Mesothelial cell of epicardium (in vitro differentiated cells): Measurements from ENCODE around the gene SINHCAF. TPM values are rescaled to one million over a fixed set of nuclear protein-coding genes. Genes with fewer than 3 reads are reported as not detected.
A peak's percentile ranks its signal among the peaks of the same experiment; 100 is the strongest.

Source experiments
- DNase-seq, 2 experiments: peaks; one replicate each; pipeline ENCODE4 v3.0.0; 2021; ENCODE audit warnings: low spot score in 2 of 2; ENCODE audit not compliant: unreplicated experiment in 2 of 2
- H3K27ac Mint-ChIP-seq: 2 replicates; pipeline ENCODE4 v1.8.0; 2021; ENCODE audit warnings: mixed read lengths
- H3K27me3 Mint-ChIP-seq: 2 replicates; pipeline ENCODE4 v1.8.0; 2021; ENCODE audit warnings: low read depth, mixed read lengths
- H3K36me3 Mint-ChIP-seq: 2 replicates; pipeline ENCODE4 v1.8.0; 2021; ENCODE audit warnings: mixed read lengths
- H3K4me1 Mint-ChIP-seq: 2 replicates; pipeline ENCODE4 v1.8.0; 2021; ENCODE audit warnings: mixed read lengths
- H3K4me3 Mint-ChIP-seq: 2 replicates; pipeline ENCODE4 v1.8.0; 2021; ENCODE audit warnings: mild to moderate bottlenecking, moderate library complexity, mixed read lengths
- H3K9me3 Mint-ChIP-seq: 2 replicates; pipeline ENCODE4 v1.8.0; 2021; ENCODE audit warnings: mixed read lengths
- CTCF ChIP-seq: fragments of 200-600 bp; sonication (generic); IDR thresholded peaks from one replicate; pipeline ENCODE4 v1.5.0; 2021; ENCODE audit warnings: antibody characterized with exemption; ENCODE audit not compliant: unreplicated experiment
- total RNA-seq: library from RNA; stranded (reverse); gene quantifications from 3 replicates; pipeline ENCODE4 v1.2.1, GENCODE V29; 2021

SINHCAF gene
- total RNA-seq, 1 donor from 2014 or later = 241 TPM

- peaks cover 11% of the 10 kb centered on the region for H3K9me3 Mint-ChIP-seq
- H3K4me3 Mint-ChIP-seq = no peak overlapping the region
- peak overlapping the region; percentile 23 for H3K27ac Mint-ChIP-seq
- no peaks in the 10 kb centered on the region for H3K27me3 Mint-ChIP-seq
- no peak for TF ChIP-seq CTCF
- DNase-seq = no peak
- peaks cover 40% of the 10 kb centered on the region for H3K36me3 Mint-ChIP-seq
- peaks cover 20% of the 10 kb centered on the region for H3K4me1 Mint-ChIP-seq
Measured at GRCh38 chr12:31310488-31310887, 15.5 kb downstream of the SINHCAF start.

- no peak for TF ChIP-seq CTCF
- Mint-ChIP-seq H3K36me3 (peaks cover 51% of the 10 kb centered on the region), H3K9me3 (peaks cover 11% of the 10 kb centered on the region), H3K27me3 (no peaks in the 10 kb centered on the region), H3K27ac (no peak overlapping the region), H3K4me3 (no peak overlapping the region), H3K4me1 (peaks cover 17% of the 10 kb centered on the region)
- DNase-seq = no peak
Measured at GRCh38 chr12:31309279-31309678, 16.7 kb downstream of the SINHCAF start.

DNA sequence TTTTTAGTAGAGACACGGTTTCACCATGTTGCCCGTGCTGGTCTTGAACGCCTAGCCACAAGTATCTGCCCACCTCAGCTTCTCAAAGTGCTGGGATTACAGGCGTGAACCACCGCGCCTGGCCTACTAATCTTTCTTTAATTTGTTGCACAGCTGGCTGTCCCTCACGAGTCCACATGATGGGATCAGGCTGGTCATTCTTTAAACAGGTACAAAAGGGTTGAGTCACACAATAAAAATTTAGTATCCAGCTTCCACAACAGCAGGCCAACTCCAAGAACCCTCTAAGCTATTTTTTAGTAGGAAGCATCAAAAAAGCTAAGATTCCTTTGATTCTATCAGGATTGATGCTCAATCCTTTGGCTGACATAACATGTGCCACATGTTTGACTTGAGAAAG, 17.8 kb downstream of the SINHCAF start:
- Mint-ChIP-seq H3K27me3 (no peaks in the 10 kb centered on the region), H3K4me1 (peaks cover 22% of the 10 kb centered on the region), H3K9me3 (peaks cover 11% of the 10 kb centered on the region), H3K27ac (no peak overlapping the region), H3K36me3 (peaks cover 55% of the 10 kb centered on the region), H3K4me3 (no peak overlapping the region)
- TF ChIP-seq CTCF = no peak
- DNase-seq = no peak

DNA sequence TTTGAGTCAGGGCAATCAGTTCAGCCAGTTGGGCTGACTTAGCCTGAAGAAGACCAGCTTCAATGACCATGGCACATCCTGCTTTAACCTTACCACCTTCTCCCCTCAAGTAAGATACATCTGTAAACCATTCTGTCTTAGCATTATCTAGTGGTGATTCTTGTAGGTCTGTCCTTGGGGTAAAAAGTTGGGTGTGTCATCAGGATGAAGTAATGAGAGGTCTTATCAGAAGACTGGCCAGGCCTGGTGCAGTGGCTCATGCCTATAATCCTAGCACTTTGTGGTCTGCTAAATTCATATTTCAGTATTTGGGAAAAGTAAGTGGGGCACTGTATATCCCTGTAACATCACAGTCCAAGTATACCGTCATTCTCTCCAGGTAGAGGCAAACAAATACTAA, 19.1 kb downstream of the SINHCAF start:
- no peak for TF ChIP-seq CTCF
- Mint-ChIP-seq H3K27ac (no peak overlapping the region), H3K36me3 (peaks cover 47% of the 10 kb centered on the region), H3K4me1 (peaks cover 33% of the 10 kb centered on the region), H3K9me3 (peaks cover 3% of the 10 kb centered on the region), H3K27me3 (no peaks in the 10 kb centered on the region), H3K4me3 (no peak overlapping the region)
- no peak for DNase-seq

GRCh38 chr12:31303466-31303865, 22.5 kb downstream of the SINHCAF start:
- Mint-ChIP-seq H3K36me3 (peaks cover 34% of the 10 kb centered on the region), H3K4me3 (no peak overlapping the region), H3K4me1 (peaks cover 52% of the 10 kb centered on the region), H3K9me3 (no peaks in the 10 kb centered on the region), H3K27me3 (no peaks in the 10 kb centered on the region), H3K27ac (peak overlapping the region; percentile 90)
- DNase-seq = no peak
- TF ChIP-seq CTCF = no peak

DNA sequence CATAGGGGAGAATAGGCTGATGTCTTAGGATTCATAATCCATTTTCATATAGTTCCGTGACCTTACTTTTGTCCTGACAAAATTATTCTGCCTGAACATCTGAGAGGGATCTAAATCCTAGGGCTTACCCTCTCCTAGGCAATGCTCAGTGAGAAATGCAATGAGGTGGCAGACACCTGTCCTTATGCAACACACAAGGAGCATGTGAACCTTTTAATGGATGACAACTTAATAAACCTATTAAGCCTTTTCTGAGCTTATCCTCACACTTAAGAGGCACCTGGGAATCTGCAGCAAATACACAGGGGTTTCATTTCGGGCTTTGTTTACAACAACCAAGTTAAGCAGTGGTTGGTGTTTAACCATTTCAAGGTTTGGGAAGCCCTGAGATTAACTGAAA, 24.6 kb downstream of the SINHCAF start:
- no peak for TF ChIP-seq CTCF
- H3K9me3 Mint-ChIP-seq = no peaks in the 10 kb centered on the region
- peak overlapping the region; percentile 32 for H3K27ac Mint-ChIP-seq
- peaks cover 40% of the 10 kb centered on the region for H3K36me3 Mint-ChIP-seq
- no peak for DNase-seq
- no peak overlapping the region for H3K4me3 Mint-ChIP-seq
- peaks cover 58% of the 10 kb centered on the region for H3K4me1 Mint-ChIP-seq
- H3K27me3 Mint-ChIP-seq = no peaks in the 10 kb centered on the region
